WTC11 (cell line): Measurements from ENCODE around the gene ENTPD8. TPM values are rescaled to one million over a fixed set of nuclear protein-coding genes. Genes with fewer than 3 reads are reported as not detected.

Source experiments
- ATAC-seq: fragments of 200-7000 bp; cut with Tn5 transposase; 2 replicates; pipeline ENCODE4 v1.10.0; 2021; ENCODE audit warnings: mild to moderate bottlenecking, moderate library complexity
- CTCF ChIA-PET: fragments of 300-600 bp; sonication (Branson Sonifier 250); formaldehyde crosslinking; loops from one replicate; lab custom pipeline; 2021; ENCODE audit warnings: antibody characterized with exemption; lab: Charles Lee
- POLR2A ChIA-PET: fragments of 350-600 bp; sonication (Branson Sonifier 250); formaldehyde crosslinking; loops from one replicate; lab custom pipeline; 2021; ENCODE audit warnings: antibody characterized with exemption; lab: Charles Lee
- DNase-seq: peaks from one replicate; pipeline ENCODE4 v3.0.0; 2021; ENCODE audit warnings: low spot score
- H3K27ac Mint-ChIP-seq: 2 replicates; pipeline ENCODE4 v1.8.0; 2021; ENCODE audit warnings: mixed read lengths
- H3K27me3 Mint-ChIP-seq: 2 replicates; pipeline ENCODE4 v1.8.0; 2021; ENCODE audit warnings: low read depth, mild to moderate bottlenecking, moderate library complexity, mixed read lengths
- H3K36me3 Mint-ChIP-seq: 2 replicates; pipeline ENCODE4 v1.8.0; 2021; ENCODE audit warnings: mixed read lengths
- H3K4me1 Mint-ChIP-seq: 2 replicates; pipeline ENCODE4 v1.8.0; 2022; ENCODE audit warnings: mixed read lengths
- H3K4me3 Mint-ChIP-seq: 2 replicates; pipeline ENCODE4 v1.8.0; 2021; ENCODE audit warnings: mild to moderate bottlenecking, moderate library complexity, mixed read lengths
- H3K9me3 Mint-ChIP-seq: 2 replicates; pipeline ENCODE4 v1.8.0; 2021; ENCODE audit warnings: mixed read lengths
- ARID4B ChIP-seq: sonication (generic); formaldehyde crosslinking; IDR thresholded peaks from 2 replicates; pipeline ENCODE4 v1.8.0; 2023; ENCODE audit warnings: missing genetic modification reagents, mild to moderate bottlenecking, borderline replicate concordance
- CDX4 ChIP-seq: fragments of 250-450 bp; sonication (Bioruptor Pico); IDR thresholded peaks from 2 replicates; pipeline ENCODE4 v1.9.0; 2021; ENCODE audit warnings: moderate library complexity, mild to moderate bottlenecking, inconsistent platforms, borderline replicate concordance
- CREB1 ChIP-seq: sonication (generic); formaldehyde crosslinking; IDR thresholded peaks from 2 replicates; pipeline ENCODE4 v1.8.0; 2023; ENCODE audit warnings: mild to moderate bottlenecking, missing genetic modification reagents
- ESRRA ChIP-seq: sonication (generic); formaldehyde crosslinking; IDR thresholded peaks from 2 replicates; pipeline ENCODE4 v1.8.1; 2022; ENCODE audit warnings: mild to moderate bottlenecking, missing genetic modification reagents, borderline replicate concordance
- FOXP4 ChIP-seq: sonication (generic); formaldehyde crosslinking; IDR thresholded peaks from 2 replicates; pipeline ENCODE4 v1.8.0; 2022; ENCODE audit warnings: mild to moderate bottlenecking, missing genetic modification reagents
- HMGA2 ChIP-seq: fragments of 250-450 bp; sonication (Bioruptor Pico); IDR thresholded peaks from 2 replicates; pipeline ENCODE4 v1.4.0; 2021; ENCODE audit warnings: mild to moderate bottlenecking, moderate library complexity
- NFE2L1 ChIP-seq: sonication (generic); formaldehyde crosslinking; IDR thresholded peaks from 2 replicates; pipeline ENCODE4 v1.8.1; 2023; ENCODE audit warnings: missing genetic modification reagents
- RELA ChIP-seq: sonication (generic); formaldehyde crosslinking; IDR thresholded peaks from 2 replicates; pipeline ENCODE4 v1.8.1; 2022; ENCODE audit warnings: missing genetic modification reagents, mild to moderate bottlenecking, borderline replicate concordance
- SMAD3 ChIP-seq: sonication (generic); formaldehyde crosslinking; IDR thresholded peaks from 2 replicates; pipeline ENCODE4 v1.8.0; 2022; ENCODE audit warnings: missing genetic modification reagents, mild to moderate bottlenecking, borderline replicate concordance
- STAT6 ChIP-seq: sonication (generic); formaldehyde crosslinking; conservative IDR thresholded peaks from 2 replicates; pipeline ENCODE4 v1.8.1; 2023; ENCODE audit warnings: mild to moderate bottlenecking, low read depth, missing genetic modification reagents, moderate library complexity
- TEAD4 ChIP-seq: sonication (generic); formaldehyde crosslinking; IDR thresholded peaks from 2 replicates; pipeline ENCODE4 v1.8.0; 2022; ENCODE audit warnings: mild to moderate bottlenecking, missing genetic modification reagents
- ZNF121 ChIP-seq: sonication (generic); formaldehyde crosslinking; IDR thresholded peaks from 2 replicates; pipeline ENCODE4 v1.8.0; 2023; ENCODE audit warnings: missing genetic modification reagents
- ZNF232 ChIP-seq: sonication (generic); formaldehyde crosslinking; IDR thresholded peaks from 2 replicates; pipeline ENCODE4 v1.8.0; 2022; ENCODE audit warnings: mild to moderate bottlenecking, missing genetic modification reagents
- ZNF423 ChIP-seq: fragments of 250-450 bp; sonication (Bioruptor Pico); IDR thresholded peaks from 2 replicates; pipeline ENCODE4 v2.1.2; 2022; ENCODE audit warnings: mild to moderate bottlenecking, moderate library complexity
- ZNF671 ChIP-seq: fragments of 250-450 bp; sonication (Bioruptor Pico); IDR thresholded peaks from 2 replicates; pipeline ENCODE4 v1.8.0; 2021; ENCODE audit warnings: mild to moderate bottlenecking
- ZSCAN18 ChIP-seq: fragments of 250-450 bp; sonication (Bioruptor Pico); IDR thresholded peaks from 2 replicates; pipeline ENCODE4 v2.1.2; 2022; ENCODE audit warnings: mild to moderate bottlenecking, moderate library complexity
- total RNA-seq: library from RNA; stranded (reverse); gene quantifications from 3 replicates; pipeline ENCODE4 v1.2.3, GENCODE V29; 2021

The ENTPD8 gene
- total RNA-seq, 1 experiment from 2014 or later = 2.3 TPM

- TF ChIP-seq ZSCAN18 (no peak), ARID4B (no peak), CREB1 (CRISPR knock-in tag) (no peak)
These were observed 34.9 kb downstream of the ENTPD8 start (continued) for GRCh38 chr9:137406085-137406760.

GRCh38 chr9:137405677-137406081 is 35.5 kb downstream of the ENTPD8 start:
- no peak overlapping the region for H3K27ac Mint-ChIP-seq
- H3K27me3 Mint-ChIP-seq = peaks cover 5% of the 10 kb centered on the region; the same call in 1 of the 2 replicates
- H3K9me3 Mint-ChIP-seq = peaks cover 10% of the 10 kb centered on the region
- CTCF ChIA-PET = no interaction called here
- H3K36me3 Mint-ChIP-seq = peaks cover 15% of the 10 kb centered on the region
- no peaks in the 10 kb centered on the region for H3K4me1 Mint-ChIP-seq
- DNase-seq = no peak
- POLR2A ChIA-PET = no interaction called here
- ATAC-seq = no peak
- peak overlapping the region; percentile 48; the same call in 1 of the 2 replicates for H3K4me3 Mint-ChIP-seq
- TF ChIP-seq ZNF121 (CRISPR knock-in tag) (peak; percentile 86), TEAD4 (no peak)
- TF ChIP-seq, all 79 proteins: peak for 1

- H3K4me3 Mint-ChIP-seq = no peak overlapping the region
- peaks cover 10% of the 10 kb centered on the region for H3K9me3 Mint-ChIP-seq
- ATAC-seq (no peak), DNase-seq (no peak)
- no peak overlapping the region for H3K27ac Mint-ChIP-seq
- H3K36me3 Mint-ChIP-seq = peaks cover 15% of the 10 kb centered on the region
- H3K4me1 Mint-ChIP-seq = no peaks in the 10 kb centered on the region
- POLR2A ChIA-PET = no interaction called here
- CTCF ChIA-PET = no interaction called here
- TF ChIP-seq ZNF671 (CRISPR knock-in tag) (no peak), ZNF423 (CRISPR knock-in tag) (no peak), ESRRA (CRISPR knock-in tag) (no peak), ZNF232 (CRISPR knock-in tag) (no peak)
- H3K27me3 Mint-ChIP-seq = peaks cover 5% of the 10 kb centered on the region; the same call in 1 of the 2 replicates
These were observed 36.1 kb downstream of the ENTPD8 start for GRCh38 chr9:137404961-137405567.

GRCh38 chr9:137403269-137403668 is 37.9 kb downstream of the ENTPD8 start:
- no peak overlapping the region for H3K4me3 Mint-ChIP-seq
- H3K4me1 Mint-ChIP-seq = no peaks in the 10 kb centered on the region
- H3K9me3 Mint-ChIP-seq = peaks cover 10% of the 10 kb centered on the region
- no peak overlapping the region for H3K27ac Mint-ChIP-seq
- ChIA-PET CTCF (interaction anchor here (1.0 to 1.3 kb wide), 2 partner anchors 84 to 141 kb away, joined by 3 to 4 read pairs; no protein-coding TSS in a partner anchor), POLR2A (no interaction called here)
- ATAC-seq (no peak), DNase-seq (no peak)
- peaks cover 5% of the 10 kb centered on the region; the same call in 1 of the 2 replicates for H3K27me3 Mint-ChIP-seq
- H3K36me3 Mint-ChIP-seq = peaks cover 15% of the 10 kb centered on the region
- TF ChIP-seq HMGA2 (no peak), ZSCAN18 (no peak), STAT6 (CRISPR knock-in tag) (no peak), CDX4 (CRISPR knock-in tag) (no peak), SMAD3 (CRISPR knock-in tag) (no peak), NFE2L1 (CRISPR knock-in tag) (no peak), FOXP4 (CRISPR knock-in tag) (no peak), RELA (CRISPR knock-in tag) (no peak)
